SU-DHL-6 (cell line): ENCODE measurements around the gene CCNC.

Experiments used
- CTCF ChIP-seq: fragments of 200-600 bp; sonication (generic); IDR thresholded peaks from one replicate; pipeline ENCODE4 v1.5.1; 2017; ENCODE audit warnings: antibody characterized with exemption, mild to moderate bottlenecking, low read length, moderate library complexity; ENCODE audit not compliant: insufficient read depth, poor library complexity, severe bottlenecking
- EZH2phosphoT487 ChIP-seq: fragments of 200-600 bp; sonication (generic), shearing (Covaris generic); conservative IDR thresholded peaks from 2 replicates; pipeline ENCODE4 v1.6.1; 2018; ENCODE audit warnings: mild to moderate bottlenecking, antibody characterized with exemption, low read length, moderate library complexity, mixed read lengths

GRCh38 chr6:99514089-99514488 is 54.4 kb downstream of the CCNC start:
- TF ChIP-seq CTCF (no peak), EZH2phosphoT487 (no peak)
